Limb (tissue), 2 donors: Measurements from ENCODE around the gene PDK2.

Experiments
- DNase-seq, 2 donors: peaks; one replicate each; pipeline ENCODE4 v3.0.0-alpha.2; 2016; ENCODE audit errors: extremely low spot score in 2 of 2

PDK2 gene

GRCh38 chr17:50117202-50118051, 22.3 kb downstream of the PDK2 start:
- peak; percentile 34 to 77 for DNase-seq

- no peak for DNase-seq
These were observed 23.1 kb downstream of the PDK2 start for GRCh38 chr17:50118076-50118827.

GRCh38 chr17:50118828-50119218, 23.7 kb downstream of the PDK2 start:
- DNase-seq, result no peak

DNA sequence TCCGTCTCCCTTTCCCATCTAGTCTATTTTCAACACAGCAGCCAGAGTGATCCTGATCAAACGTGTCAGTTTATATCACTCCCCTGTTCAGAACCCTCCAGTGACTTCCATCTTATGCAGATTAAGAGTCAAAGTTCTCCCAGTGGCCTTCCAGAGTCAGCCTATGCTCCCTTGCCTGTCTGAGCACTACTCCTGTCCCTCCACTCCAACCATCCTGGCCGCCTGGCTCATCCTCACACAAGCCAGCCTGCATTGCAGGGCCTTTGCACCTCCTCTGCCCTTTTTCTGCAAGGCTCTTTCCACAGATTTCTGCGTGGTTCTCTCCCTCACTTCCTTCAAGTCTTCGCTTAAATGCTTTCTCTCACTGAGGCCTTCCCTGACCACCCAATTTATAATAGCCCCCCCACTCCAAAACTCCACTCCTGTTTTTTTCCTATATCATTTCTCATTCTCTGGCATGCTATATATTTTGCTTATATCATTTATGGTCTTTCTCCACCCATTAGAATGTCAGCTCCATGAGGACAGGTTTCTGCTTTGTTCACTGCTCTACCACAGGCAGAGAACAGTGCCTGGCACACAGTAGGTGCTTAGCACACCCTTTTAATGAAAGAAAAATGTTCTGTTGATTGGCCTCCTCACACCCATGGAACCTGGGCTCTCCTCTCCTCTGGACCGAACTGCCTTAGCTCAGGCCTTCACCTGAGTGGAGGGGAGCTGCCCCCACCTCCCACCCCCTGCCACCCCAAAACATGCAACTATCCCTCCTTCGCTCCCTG, 25.5 kb downstream of the PDK2 start:
- DNase-seq, result no peak

- DNase-seq, result no peak
These were observed 27.8 kb downstream of the PDK2 start for GRCh38 chr17:50122945-50123344.

DNA sequence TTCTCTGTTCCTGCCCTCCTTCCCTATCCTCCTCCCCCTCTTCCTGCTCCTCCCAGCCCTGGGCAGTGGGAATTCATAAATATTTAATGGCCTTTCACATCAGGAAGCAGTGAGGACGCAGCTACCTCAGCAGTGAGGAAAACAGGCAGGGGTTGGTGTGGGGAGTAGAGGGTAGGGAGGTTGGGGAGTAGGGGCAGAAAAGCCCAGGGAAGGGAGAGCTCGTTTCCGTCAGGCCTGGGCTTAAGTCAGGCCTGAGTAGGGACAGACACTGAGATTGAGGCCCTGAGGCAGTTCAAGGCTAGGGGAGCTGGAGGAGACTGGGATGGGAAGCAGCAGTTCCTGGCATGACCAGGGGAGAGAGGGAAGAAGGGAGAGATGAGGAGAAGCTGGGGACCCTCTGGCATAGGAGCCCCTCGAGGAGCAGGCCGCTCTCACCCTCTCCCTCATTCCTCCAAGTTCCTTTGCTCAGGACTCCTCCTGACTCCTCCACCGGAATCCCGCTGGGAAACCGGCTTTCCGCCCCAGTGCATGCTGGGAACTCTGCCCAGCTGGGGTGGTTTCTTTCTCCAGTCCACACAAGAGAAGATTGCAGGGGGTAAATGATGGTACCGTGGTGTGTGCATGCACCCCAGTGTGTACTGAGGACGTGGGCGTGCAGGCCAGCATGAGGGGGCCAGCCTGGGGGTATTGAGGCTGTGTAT, 28.6 kb downstream of the PDK2 start:
- no peak for DNase-seq

- no peak for DNase-seq
These were observed 30.4 kb downstream of the PDK2 start for GRCh38 chr17:50125420-50125997.

- no peak for DNase-seq
These were observed 32.7 kb downstream of the PDK2 start for GRCh38 chr17:50127697-50128361.

DNA sequence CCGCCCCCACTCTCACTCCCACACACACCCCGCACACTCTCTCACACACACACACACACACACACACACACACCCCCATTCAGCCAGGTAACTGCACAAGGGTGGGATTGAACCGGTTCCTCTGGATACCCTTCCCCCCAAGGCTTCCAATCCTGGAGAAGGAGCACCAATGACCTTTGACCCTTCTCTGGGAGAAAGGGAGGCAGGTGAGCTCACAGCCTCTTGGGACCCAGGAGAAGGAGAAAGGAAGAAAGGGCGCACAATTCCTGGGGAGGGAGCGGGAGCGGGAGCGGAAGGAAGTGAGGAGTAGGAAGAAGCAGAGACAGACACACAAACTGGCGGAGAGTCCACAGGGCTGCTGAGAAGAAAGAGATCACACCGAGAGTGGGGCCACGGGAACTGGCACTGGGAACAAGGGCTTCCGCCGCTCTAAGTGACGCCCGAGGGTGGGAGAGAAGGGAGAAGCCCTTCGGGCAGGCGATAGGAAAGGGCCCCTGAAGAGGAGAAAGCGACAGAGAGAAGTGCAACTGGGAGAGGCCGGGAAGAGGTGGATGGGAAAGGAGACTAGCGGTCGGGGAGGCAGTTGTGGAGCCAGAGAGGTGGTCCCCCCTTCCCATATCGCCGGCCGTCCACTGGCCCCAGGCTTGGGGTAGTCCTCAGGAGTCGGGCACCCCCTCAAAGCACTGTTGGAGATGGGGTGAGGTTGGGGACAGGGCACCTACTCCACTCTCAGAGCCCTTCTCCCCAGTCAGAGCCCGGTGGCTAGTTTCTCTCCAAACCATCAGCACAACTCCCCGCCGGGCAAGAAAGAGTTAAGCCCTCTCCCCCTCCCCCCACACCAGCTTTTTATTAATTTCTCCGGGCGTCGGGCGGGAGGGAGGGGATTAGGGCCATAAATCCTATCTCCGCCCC, 33.5 kb downstream of the PDK2 start:
- DNase-seq, result peak in 1 of 2 donors; percentile 85

DNA sequence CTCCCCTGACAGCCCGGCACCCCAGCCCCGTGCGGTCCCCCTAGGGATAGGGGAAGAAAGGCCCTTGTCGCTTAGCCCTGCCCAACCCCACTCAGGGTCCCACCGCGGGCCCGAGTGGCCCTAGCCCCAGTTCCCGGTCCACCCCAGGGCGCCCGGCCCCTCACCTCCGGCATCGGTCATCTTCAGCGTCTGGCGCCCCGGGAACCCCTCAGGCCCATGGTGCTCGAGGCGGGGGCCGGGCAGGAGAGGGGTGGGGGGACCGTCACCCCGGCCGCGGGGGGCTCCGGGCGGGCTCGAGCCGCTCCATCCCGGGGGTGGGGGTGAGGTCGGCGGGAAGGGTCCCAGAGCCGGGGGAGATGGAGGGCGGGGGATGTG, 34.2 kb downstream of the PDK2 start:
- DNase-seq, result no peak

DNA sequence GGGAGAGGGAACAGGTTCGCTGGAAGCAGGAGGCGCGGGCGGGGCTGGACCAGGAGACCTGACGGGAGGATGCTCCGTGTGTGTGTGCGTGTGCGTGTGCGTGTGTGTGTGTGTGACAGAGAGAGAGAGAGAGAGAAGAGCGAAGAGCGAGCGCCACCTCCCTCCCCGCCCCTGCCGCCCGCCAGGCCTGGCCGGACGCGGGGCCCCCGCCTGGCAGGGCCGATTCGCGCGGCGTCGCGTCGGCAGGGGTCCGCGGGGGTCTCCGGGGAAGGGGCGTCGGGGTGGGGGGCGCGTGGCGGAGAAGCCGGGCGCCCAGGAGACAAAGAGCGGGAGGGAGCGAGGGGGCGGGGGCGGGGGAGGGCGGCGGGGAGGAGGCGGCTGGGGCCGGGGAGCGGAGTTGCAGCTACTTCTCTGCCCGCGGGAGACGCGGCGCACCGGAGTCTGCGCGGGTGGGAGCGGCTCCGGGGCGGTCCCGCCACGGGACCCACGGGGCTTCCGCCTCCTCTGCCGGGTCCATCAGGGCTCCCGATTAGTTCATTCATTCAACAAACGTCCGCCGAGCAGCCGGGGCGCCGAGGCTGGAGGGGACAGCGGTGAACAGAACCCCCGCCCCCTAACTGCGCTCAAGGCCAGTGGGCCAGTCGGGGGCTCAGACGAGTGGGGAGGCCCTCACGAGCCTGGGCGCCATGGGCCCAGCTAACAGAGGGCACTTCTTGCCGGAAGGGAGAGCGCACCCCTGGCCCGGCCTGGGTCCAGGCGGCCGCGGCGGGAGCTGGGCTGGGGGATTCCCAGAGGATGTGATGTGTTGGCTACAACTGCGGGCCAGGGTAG, 34.8 kb downstream of the PDK2 start, which contains the start of gene SAMD14:
TSS of gene SAMD14 (minus strand) at position 433 of the 831 bp plus-strand sequence. CDS start 5,201 bp downstream, outside the sequence.
- peak in 1 of 2 donors; percentile 85 for DNase-seq

DNA sequence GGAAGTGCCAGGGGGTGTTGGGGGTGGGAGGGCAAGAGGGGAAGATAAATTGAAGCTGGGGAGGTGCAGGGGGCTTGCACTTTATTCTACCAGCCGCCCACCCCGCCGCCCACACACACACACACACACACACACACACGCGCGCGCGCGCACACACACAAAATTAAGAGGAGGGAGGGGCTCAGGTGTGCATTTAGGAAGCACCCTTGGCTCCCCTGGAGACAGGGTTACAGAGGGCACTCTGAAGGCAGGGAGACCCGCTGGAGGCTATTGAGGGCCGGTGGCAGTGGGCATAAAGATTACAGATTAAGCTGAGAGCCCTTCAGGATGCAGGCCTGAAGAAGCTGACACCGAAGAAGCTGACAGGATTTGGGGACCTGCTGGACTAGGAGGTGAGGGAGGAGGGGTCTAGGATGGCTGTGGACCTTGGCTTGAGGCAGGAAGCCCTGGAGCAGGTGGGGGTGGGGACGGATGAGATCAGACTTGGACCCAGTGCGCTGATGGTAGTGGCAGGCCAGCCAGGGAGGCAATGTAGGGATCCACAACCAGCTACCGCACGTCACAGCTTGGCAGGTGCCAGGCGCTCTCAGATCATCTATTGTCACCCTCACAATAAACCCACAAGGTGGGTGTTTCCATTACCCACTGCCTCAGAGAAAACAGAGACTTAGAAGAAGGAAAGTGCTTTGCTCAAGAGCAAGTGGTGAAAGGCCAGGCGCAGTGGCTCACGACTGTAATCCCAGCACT, 35.6 kb downstream of the PDK2 start:
- DNase-seq, result no peak

- DNase-seq, result no peak
These were observed 37.1 kb downstream of the PDK2 start for GRCh38 chr17:50132104-50132794.

GRCh38 chr17:50133028-50133768, 38.0 kb downstream of the PDK2 start:
- DNase-seq, result no peak

- no peak for DNase-seq
These were observed 38.6 kb downstream of the PDK2 start for GRCh38 chr17:50133769-50134099.
